ENCODE data around the gene CDCA7L.

Gene CDCA7L

DNA sequence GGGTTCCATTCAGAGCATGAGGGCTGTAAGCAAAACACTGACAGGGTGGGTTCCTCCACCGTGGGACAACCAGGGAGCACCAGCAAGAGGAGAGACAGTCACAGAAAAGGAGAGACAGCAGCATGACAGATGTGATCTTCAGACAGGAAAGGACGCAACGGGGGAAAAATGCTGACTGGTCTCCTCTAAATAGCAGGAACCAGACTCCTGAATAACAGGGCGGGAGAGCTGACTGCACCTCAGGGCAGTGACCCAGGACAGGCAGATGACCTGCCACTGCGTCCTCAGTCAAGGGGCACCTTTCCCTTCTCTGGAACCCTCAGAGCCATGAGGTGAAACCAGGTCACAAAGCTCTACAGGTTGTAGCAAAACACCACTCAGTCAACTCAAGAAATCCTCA lies 37.0 kb downstream of the CDCA7L start (continued):
- TF ChIP-seq, protein P1, sequence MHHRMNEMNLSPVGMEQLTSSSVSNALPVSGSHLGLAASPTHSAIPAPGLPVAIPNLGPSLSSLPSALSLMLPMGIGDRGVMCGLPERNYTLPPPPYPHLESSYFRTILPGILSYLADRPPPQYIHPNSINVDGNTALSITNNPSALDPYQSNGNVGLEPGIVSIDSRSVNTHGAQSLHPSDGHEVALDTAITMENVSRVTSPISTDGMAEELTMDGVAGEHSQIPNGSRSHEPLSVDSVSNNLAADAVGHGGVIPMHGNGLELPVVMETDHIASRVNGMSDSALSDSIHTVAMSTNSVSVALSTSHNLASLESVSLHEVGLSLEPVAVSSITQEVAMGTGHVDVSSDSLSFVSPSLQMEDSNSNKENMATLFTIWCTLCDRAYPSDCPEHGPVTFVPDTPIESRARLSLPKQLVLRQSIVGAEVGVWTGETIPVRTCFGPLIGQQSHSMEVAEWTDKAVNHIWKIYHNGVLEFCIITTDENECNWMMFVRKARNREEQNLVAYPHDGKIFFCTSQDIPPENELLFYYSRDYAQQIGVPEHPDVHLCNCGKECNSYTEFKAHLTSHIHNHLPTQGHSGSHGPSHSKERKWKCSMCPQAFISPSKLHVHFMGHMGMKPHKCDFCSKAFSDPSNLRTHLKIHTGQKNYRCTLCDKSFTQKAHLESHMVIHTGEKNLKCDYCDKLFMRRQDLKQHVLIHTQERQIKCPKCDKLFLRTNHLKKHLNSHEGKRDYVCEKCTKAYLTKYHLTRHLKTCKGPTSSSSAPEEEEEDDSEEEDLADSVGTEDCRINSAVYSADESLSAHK (tag by site-specific recombination; IDR thresholded peaks at IDR 0.05): no peak
- TF ChIP-seq SCRT2 (tag by site-specific recombination; IDR thresholded peaks at IDR 0.05) (no peak), ZNF76 (tag by site-specific recombination; IDR thresholded peaks at IDR 0.05; ENCODE audit: borderline replicate concordance, low read depth) (no peak), ZNF121 (tag by site-specific recombination; IDR thresholded peaks at IDR 0.05) (no peak)
- TF ChIP-seq, protein P2, sequence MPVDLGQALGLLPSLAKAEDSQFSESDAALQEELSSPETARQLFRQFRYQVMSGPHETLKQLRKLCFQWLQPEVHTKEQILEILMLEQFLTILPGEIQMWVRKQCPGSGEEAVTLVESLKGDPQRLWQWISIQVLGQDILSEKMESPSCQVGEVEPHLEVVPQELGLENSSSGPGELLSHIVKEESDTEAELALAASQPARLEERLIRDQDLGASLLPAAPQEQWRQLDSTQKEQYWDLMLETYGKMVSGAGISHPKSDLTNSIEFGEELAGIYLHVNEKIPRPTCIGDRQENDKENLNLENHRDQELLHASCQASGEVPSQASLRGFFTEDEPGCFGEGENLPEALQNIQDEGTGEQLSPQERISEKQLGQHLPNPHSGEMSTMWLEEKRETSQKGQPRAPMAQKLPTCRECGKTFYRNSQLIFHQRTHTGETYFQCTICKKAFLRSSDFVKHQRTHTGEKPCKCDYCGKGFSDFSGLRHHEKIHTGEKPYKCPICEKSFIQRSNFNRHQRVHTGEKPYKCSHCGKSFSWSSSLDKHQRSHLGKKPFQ (tag by site-specific recombination; IDR thresholded peaks at IDR 0.05): no peak

DNA sequence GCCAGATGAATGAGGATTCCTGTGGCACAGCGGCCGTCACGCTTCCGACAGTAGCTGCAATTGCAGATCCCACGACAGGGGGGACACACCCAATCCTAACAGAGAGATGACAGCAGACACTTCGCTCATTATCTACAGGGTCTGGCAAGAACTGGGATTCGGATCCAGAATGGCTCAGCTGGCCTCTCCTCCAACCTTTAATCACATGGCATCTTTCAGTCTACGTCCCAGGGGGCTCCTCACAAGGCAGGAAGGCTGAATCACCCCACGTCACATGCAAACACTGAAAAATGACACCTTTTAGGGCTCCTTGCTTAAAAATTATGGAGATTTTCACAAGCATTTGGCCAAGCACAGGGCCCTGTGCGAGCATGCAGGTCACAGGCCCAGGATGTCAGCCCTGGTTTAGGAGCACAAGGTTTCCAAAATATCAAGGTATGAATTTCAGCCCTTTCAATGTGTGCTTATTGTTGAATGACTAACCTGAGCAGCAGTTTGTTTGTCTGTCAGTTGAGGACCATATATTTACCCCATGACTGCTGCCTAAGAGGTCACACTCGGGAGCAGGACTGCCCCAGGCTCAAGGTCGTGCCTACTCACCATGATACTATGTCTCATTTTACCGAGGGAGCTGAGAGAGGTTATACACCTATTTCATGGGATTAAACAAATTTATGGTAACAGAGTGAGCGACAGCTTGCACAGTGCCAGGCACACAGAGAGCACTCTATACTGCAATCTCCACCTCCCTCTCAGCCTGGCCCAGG lies 42.5 kb downstream of the CDCA7L start:
- TF ChIP-seq, protein P3, sequence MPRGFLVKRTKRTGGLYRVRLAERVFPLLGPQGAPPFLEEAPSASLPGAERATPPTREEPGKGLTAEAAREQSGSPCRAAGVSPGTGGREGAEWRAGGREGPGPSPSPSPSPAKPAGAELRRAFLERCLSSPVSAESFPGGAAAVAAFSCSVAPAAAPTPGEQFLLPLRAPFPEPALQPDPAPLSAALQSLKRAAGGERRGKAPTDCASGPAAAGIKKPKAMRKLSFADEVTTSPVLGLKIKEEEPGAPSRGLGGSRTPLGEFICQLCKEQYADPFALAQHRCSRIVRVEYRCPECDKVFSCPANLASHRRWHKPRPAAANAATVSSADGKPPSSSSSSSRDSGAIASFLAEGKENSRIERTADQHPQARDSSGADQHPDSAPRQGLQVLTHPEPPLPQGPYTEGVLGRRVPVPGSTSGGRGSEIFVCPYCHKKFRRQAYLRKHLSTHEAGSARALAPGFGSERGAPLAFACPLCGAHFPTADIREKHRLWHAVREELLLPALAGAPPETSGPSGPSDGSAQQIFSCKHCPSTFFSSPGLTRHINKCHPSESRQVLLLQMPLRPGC (tag by site-specific recombination; IDR thresholded peaks at IDR 0.05): no peak
- TF ChIP-seq, protein P4, sequence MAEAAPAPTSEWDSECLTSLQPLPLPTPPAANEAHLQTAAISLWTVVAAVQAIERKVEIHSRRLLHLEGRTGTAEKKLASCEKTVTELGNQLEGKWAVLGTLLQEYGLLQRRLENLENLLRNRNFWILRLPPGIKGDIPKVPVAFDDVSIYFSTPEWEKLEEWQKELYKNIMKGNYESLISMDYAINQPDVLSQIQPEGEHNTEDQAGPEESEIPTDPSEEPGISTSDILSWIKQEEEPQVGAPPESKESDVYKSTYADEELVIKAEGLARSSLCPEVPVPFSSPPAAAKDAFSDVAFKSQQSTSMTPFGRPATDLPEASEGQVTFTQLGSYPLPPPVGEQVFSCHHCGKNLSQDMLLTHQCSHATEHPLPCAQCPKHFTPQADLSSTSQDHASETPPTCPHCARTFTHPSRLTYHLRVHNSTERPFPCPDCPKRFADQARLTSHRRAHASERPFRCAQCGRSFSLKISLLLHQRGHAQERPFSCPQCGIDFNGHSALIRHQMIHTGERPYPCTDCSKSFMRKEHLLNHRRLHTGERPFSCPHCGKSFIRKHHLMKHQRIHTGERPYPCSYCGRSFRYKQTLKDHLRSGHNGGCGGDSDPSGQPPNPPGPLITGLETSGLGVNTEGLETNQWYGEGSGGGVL (tag by site-specific recombination; IDR thresholded peaks at IDR 0.05): no peak
- TF ChIP-seq ZNF324 (tag by site-specific recombination; IDR thresholded peaks at IDR 0.05) (no peak), YY1 (tag by site-specific recombination; IDR thresholded peaks at IDR 0.05) (no peak), ZNF335 (tag by site-specific recombination; conservative IDR thresholded peaks at IDR 0.05) (no peak), OSR2 (tag by site-specific recombination; IDR thresholded peaks at IDR 0.05) (no peak), ZNF350 (tag by site-specific recombination; IDR thresholded peaks at IDR 0.05) (no peak)
- H3K9me3 ChIP-seq (ENCODE audit: control insufficient read depth, insufficient read depth, low read depth, low read length): no peaks in the 10 kb centered on the region
- ChIA-PET CTCF (interaction anchor here (0.5 kb wide), 1 partner anchor 1181 kb away, joined by 4 read pairs; no protein-coding TSS in a partner anchor), POLR2A (no interaction called here)
- no peak overlapping the region for H3K27ac ChIP-seq (ENCODE audit: extremely low read depth, low read depth, low read length)
- H3K4me1 ChIP-seq (ENCODE audit: control insufficient read depth, insufficient read depth, low read length): no peaks in the 10 kb centered on the region
- peaks cover 37 to 93% of the 10 kb centered on the region in 2 experiments for H3K36me3 ChIP-seq (ENCODE audit: control insufficient read depth in 2 of 2, insufficient read depth in 1 of 2, low read length in 2 of 2)
- H3K4me3 ChIP-seq (ENCODE audit: low read depth, low read length): no peak overlapping the region

DNA sequence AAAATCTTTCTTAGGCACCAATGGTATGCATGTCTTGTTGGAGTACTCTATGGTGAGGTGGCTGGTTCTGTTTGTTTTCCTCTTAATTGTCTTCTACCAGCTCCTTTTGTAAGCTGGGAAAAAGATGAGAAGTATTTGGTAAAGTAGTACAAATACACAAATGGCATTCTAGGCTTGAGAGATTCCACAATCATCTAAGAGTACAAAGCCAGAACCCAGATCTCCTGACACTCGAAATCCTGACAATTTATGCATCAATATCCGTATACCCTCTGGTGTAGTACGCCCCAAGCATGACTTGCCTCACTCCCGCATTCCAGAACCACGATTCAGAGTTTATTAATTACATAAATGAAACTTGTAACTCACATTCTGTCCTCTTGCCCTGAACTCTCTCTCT lies 43.5 kb downstream of the CDCA7L start:
- POLR2A ChIA-PET: no interaction called here
- no peak overlapping the region for H3K4me3 ChIP-seq (ENCODE audit: low read depth, low read length)
- peaks cover 40 to 86% of the 10 kb centered on the region in 2 experiments for H3K36me3 ChIP-seq (ENCODE audit: control insufficient read depth in 2 of 2, insufficient read depth in 1 of 2, low read length in 2 of 2)
- H3K27ac ChIP-seq (ENCODE audit: extremely low read depth, low read depth, low read length): no peak overlapping the region
- no peaks in the 10 kb centered on the region for H3K4me1 ChIP-seq (ENCODE audit: control insufficient read depth, insufficient read depth, low read length)
- H3K9me3 ChIP-seq (ENCODE audit: control insufficient read depth, insufficient read depth, low read depth, low read length): no peaks in the 10 kb centered on the region
- CTCF ChIA-PET: no interaction called here
- TF ChIP-seq ZNF596 (tag by site-specific recombination; IDR thresholded peaks at IDR 0.05) (no peak), ZNF19 (tag by site-specific recombination; IDR thresholded peaks at IDR 0.05; ENCODE audit: low read depth) (no peak)
- TF ChIP-seq, protein P5, sequence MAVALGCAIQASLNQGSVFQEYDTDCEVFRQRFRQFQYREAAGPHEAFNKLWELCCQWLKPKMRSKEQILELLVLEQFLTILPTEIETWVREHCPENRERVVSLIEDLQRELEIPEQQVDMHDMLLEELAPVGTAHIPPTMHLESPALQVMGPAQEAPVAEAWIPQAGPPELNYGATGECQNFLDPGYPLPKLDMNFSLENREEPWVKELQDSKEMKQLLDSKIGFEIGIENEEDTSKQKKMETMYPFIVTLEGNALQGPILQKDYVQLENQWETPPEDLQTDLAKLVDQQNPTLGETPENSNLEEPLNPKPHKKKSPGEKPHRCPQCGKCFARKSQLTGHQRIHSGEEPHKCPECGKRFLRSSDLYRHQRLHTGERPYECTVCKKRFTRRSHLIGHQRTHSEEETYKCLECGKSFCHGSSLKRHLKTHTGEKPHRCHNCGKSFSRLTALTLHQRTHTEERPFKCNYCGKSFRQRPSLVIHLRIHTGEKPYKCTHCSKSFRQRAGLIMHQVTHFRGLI (tag by site-specific recombination; IDR thresholded peaks at IDR 0.05): no peak
- TF ChIP-seq, protein P6, sequence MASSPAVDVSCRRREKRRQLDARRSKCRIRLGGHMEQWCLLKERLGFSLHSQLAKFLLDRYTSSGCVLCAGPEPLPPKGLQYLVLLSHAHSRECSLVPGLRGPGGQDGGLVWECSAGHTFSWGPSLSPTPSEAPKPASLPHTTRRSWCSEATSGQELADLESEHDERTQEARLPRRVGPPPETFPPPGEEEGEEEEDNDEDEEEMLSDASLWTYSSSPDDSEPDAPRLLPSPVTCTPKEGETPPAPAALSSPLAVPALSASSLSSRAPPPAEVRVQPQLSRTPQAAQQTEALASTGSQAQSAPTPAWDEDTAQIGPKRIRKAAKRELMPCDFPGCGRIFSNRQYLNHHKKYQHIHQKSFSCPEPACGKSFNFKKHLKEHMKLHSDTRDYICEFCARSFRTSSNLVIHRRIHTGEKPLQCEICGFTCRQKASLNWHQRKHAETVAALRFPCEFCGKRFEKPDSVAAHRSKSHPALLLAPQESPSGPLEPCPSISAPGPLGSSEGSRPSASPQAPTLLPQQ (tag by site-specific recombination; IDR thresholded peaks at IDR 0.05): no peak
- TF ChIP-seq, protein P7, sequence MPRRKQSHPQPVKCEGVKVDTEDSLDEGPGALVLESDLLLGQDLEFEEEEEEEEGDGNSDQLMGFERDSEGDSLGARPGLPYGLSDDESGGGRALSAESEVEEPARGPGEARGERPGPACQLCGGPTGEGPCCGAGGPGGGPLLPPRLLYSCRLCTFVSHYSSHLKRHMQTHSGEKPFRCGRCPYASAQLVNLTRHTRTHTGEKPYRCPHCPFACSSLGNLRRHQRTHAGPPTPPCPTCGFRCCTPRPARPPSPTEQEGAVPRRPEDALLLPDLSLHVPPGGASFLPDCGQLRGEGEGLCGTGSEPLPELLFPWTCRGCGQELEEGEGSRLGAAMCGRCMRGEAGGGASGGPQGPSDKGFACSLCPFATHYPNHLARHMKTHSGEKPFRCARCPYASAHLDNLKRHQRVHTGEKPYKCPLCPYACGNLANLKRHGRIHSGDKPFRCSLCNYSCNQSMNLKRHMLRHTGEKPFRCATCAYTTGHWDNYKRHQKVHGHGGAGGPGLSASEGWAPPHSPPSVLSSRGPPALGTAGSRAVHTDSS (tag by site-specific recombination; IDR thresholded peaks at IDR 0.05): no peak
- TF ChIP-seq, protein P8, sequence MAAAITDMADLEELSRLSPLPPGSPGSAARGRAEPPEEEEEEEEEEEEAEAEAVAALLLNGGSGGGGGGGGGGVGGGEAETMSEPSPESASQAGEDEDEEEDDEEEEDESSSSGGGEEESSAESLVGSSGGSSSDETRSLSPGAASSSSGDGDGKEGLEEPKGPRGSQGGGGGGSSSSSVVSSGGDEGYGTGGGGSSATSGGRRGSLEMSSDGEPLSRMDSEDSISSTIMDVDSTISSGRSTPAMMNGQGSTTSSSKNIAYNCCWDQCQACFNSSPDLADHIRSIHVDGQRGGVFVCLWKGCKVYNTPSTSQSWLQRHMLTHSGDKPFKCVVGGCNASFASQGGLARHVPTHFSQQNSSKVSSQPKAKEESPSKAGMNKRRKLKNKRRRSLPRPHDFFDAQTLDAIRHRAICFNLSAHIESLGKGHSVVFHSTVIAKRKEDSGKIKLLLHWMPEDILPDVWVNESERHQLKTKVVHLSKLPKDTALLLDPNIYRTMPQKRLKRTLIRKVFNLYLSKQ (tag by site-specific recombination; IDR thresholded peaks at IDR 0.05; ENCODE audit: borderline replicate concordance): no peak
